HEK293 (cell line): ENCODE measurements around the gene LSM5.
A peak's percentile ranks its signal among the peaks of the same experiment; 100 is the strongest.

Source experiments
- HOXA7 ChIP-seq: sonication (generic); formaldehyde crosslinking; IDR thresholded peaks from 2 replicates; pipeline ENCODE4 v1.8.1; 2022; ENCODE audit warnings: missing genetic modification reagents, borderline replicate concordance
- HOXD13 ChIP-seq: sonication (generic); formaldehyde crosslinking; IDR thresholded peaks from 2 replicates; pipeline ENCODE4 v1.8.0; 2022; ENCODE audit warnings: missing genetic modification reagents, borderline replicate concordance
- KLF16 ChIP-seq: fragments of 450-650 bp; formaldehyde crosslinking; IDR thresholded peaks from 2 replicates; pipeline ENCODE4 v1.5.1; 2017; ENCODE audit warnings: missing biosample characterization, missing genetic modification characterization
- KLF9 ChIP-seq: fragments of 450-650 bp; formaldehyde crosslinking; IDR thresholded peaks from 2 replicates; pipeline ENCODE4 v1.5.1; 2016; ENCODE audit warnings: missing biosample characterization, missing genetic modification characterization, low read depth
- PRDM6 ChIP-seq: fragments of 450-650 bp; formaldehyde crosslinking; IDR thresholded peaks from 2 replicates; pipeline ENCODE4 v1.5.1; 2017; ENCODE audit warnings: missing biosample characterization, missing genetic modification characterization
- SETDB1 ChIP-seq: IDR thresholded peaks from one replicate; pipeline ENCODE4 v1.6.1; 2017; ENCODE audit warnings: mild to moderate bottlenecking, low read length, moderate library complexity, mixed read lengths; ENCODE audit not compliant: insufficient read length
- ZBTB1 ChIP-seq: fragments of 450-650 bp; formaldehyde crosslinking; IDR thresholded peaks from 2 replicates; pipeline ENCODE4 v1.5.1; 2016; ENCODE audit warnings: missing biosample characterization, missing genetic modification characterization
- ZBTB11 ChIP-seq: fragments of 450-650 bp; formaldehyde crosslinking; conservative IDR thresholded peaks from 2 replicates; pipeline ENCODE4 v1.5.1; 2016; ENCODE audit warnings: low read depth, missing biosample characterization, missing genetic modification characterization
- ZBTB20 ChIP-seq: fragments of 450-650 bp; formaldehyde crosslinking; IDR thresholded peaks from 2 replicates; pipeline ENCODE4 v1.5.1; 2016; ENCODE audit warnings: missing biosample characterization, missing genetic modification characterization
- ZBTB8A ChIP-seq: fragments of 450-650 bp; formaldehyde crosslinking; IDR thresholded peaks from 2 replicates; pipeline ENCODE4 v1.5.1; 2016; ENCODE audit warnings: missing biosample characterization, missing genetic modification characterization
- ZEB2 ChIP-seq: fragments of 450-650 bp; formaldehyde crosslinking; IDR thresholded peaks from 2 replicates; pipeline ENCODE4 v1.5.1; 2016; ENCODE audit warnings: missing biosample characterization, missing genetic modification characterization
- ZFHX2 ChIP-seq: fragments of 450-650 bp; formaldehyde crosslinking; conservative IDR thresholded peaks from 2 replicates; pipeline ENCODE4 v1.5.1; 2016; ENCODE audit warnings: missing biosample characterization, missing genetic modification characterization
- ZFP37 ChIP-seq: fragments of 450-650 bp; formaldehyde crosslinking; IDR thresholded peaks from 2 replicates; pipeline ENCODE4 v1.5.1; 2016; ENCODE audit warnings: missing biosample characterization, missing genetic modification characterization
- ZIC2 ChIP-seq: fragments of 450-650 bp; formaldehyde crosslinking; IDR thresholded peaks from 2 replicates; pipeline ENCODE4 v1.5.1; 2016; ENCODE audit warnings: missing biosample characterization, missing genetic modification characterization
- ZNF169 ChIP-seq: fragments of 450-650 bp; formaldehyde crosslinking; IDR thresholded peaks from 2 replicates; pipeline ENCODE4 v1.5.1; 2016; ENCODE audit warnings: missing biosample characterization, missing genetic modification characterization
- ZNF18 ChIP-seq: fragments of 450-650 bp; formaldehyde crosslinking; IDR thresholded peaks from 2 replicates; pipeline ENCODE4 v1.5.1; 2016; ENCODE audit warnings: missing biosample characterization, missing genetic modification characterization
- ZNF239 ChIP-seq: fragments of 450-650 bp; formaldehyde crosslinking; IDR thresholded peaks from 2 replicates; pipeline ENCODE4 v1.5.1; 2016; ENCODE audit warnings: missing biosample characterization, missing genetic modification characterization
- ZNF248 ChIP-seq: fragments of 450-650 bp; formaldehyde crosslinking; IDR thresholded peaks from 2 replicates; pipeline ENCODE4 v1.5.1; 2017; ENCODE audit warnings: missing biosample characterization, missing genetic modification characterization
- ZNF433 ChIP-seq: fragments of 450-650 bp; formaldehyde crosslinking; IDR thresholded peaks from 2 replicates; pipeline ENCODE4 v1.5.1; 2016; ENCODE audit warnings: missing biosample characterization, missing genetic modification characterization, low read depth
- ZNF449 ChIP-seq: fragments of 450-650 bp; formaldehyde crosslinking; IDR thresholded peaks from 2 replicates; pipeline ENCODE4 v1.5.1; 2017; ENCODE audit warnings: missing biosample characterization, mild to moderate bottlenecking, missing genetic modification characterization, moderate library complexity
- ZNF521 ChIP-seq: fragments of 450-650 bp; formaldehyde crosslinking; IDR thresholded peaks from 2 replicates; pipeline ENCODE4 v1.5.1; 2017; ENCODE audit warnings: missing biosample characterization, mild to moderate bottlenecking, missing genetic modification characterization
- ZNF704 ChIP-seq: fragments of 450-650 bp; formaldehyde crosslinking; IDR thresholded peaks from 2 replicates; pipeline ENCODE4 v1.5.1; 2016; ENCODE audit warnings: missing biosample characterization, missing genetic modification characterization
- ZNF76 ChIP-seq: fragments of 450-650 bp; formaldehyde crosslinking; IDR thresholded peaks from 2 replicates; pipeline ENCODE4; 2016; ENCODE audit warnings: low read depth, missing biosample characterization, missing genetic modification characterization, borderline replicate concordance
- ZNF792 ChIP-seq: fragments of 450-650 bp; formaldehyde crosslinking; IDR thresholded peaks from 2 replicates; pipeline ENCODE4 v1.5.1; 2016; ENCODE audit warnings: missing biosample characterization, missing genetic modification characterization
- ZXDB ChIP-seq: fragments of 450-650 bp; formaldehyde crosslinking; IDR thresholded peaks from 2 replicates; pipeline ENCODE4 v1.5.1; 2016; ENCODE audit warnings: missing biosample characterization, missing genetic modification characterization
- TF ChIP-seq, protein P1 (sequence below): fragments of 450-650 bp; formaldehyde crosslinking; IDR thresholded peaks from 2 replicates; pipeline ENCODE4 v1.5.1; 2016; ENCODE audit warnings: missing biosample characterization, missing genetic modification characterization
- TF ChIP-seq, protein P2 (sequence below): fragments of 450-650 bp; formaldehyde crosslinking; IDR thresholded peaks from 2 replicates; pipeline ENCODE4 v1.5.1; 2016; ENCODE audit warnings: missing biosample characterization, missing genetic modification characterization

LSM5 gene

DNA sequence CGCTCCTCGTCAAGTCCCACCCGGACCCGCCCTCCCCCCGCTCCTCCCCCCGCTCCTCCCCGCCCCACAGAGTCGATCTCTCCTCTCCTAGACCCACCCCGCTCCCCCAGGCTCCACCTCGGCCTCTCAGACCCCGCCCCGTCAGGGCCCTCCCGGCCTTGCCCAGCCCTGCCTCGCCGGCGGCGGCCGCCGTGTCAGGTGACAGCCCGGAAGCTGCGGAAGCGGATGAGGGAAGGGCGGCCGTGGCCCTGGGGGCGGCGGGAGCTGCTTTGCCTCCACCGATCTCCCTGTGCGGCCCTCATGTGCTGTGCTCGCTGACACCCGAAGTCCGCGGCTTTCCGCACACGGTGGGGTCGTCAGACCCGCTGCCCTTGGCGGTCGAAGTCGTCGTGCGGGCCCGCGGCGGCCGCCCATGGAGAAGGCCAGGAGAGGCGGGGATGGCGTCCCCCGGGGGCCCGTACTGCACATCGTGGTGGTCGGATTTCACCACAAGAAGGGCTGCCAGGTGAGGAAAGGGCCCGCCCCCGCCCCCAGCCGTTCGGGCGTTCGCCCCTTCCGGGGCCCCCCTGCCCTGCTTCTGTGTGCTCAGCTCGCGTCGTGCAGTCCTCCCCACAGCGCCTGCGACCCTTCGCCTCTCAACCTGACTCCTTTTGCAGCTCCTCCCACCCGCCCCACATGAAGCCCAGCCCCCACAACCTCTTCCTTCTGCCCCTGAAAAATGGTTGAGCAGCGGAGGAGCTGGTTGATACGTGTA, 5.3 kb upstream of the LSM5 start, which contains the start of gene AVL9 (continued):
- TF ChIP-seq PRDM6 (tag by site-specific recombination): no peak
- peak; percentile 49 for TF ChIP-seq ZXDB (tag by site-specific recombination)
- no peak for TF ChIP-seq ZNF521 (tag by site-specific recombination)
- peak; percentile 78; the same call in 1 of the 2 replicates for TF ChIP-seq ZBTB20 (tag by site-specific recombination)
- no peak for TF ChIP-seq ZNF792 (tag by site-specific recombination)
- no peak for TF ChIP-seq SETDB1
- peak; percentile 64 for TF ChIP-seq ZBTB8A (tag by site-specific recombination)
- peak; percentile 35; the same call in 1 of the 2 replicates for TF ChIP-seq KLF9 (tag by site-specific recombination)
- TF ChIP-seq ZBTB11 (tag by site-specific recombination): peak; percentile 66
- TF ChIP-seq ZNF76 (tag by site-specific recombination): peak; percentile 52; the same call in 1 of the 2 replicates
- TF ChIP-seq KLF16 (tag by site-specific recombination): peak; percentile 64
- 0 out of 2 replicates have a peak, but pooled peaks have one; percentile 10 for TF ChIP-seq ZNF449 (tag by site-specific recombination)
- no peak for TF ChIP-seq ZNF239
- 0 out of 2 replicates have a peak, but pooled peaks have one; percentile 29 for TF ChIP-seq ZFP37 (tag by site-specific recombination)
- peak; percentile 77 for TF ChIP-seq ZEB2
- TF ChIP-seq ZNF704: 0 out of 2 replicates have a peak, but pooled peaks have one; percentile 12
- TF ChIP-seq ZNF169 (tag by site-specific recombination): no peak
- TF ChIP-seq ZNF433 (tag by site-specific recombination): no peak
- peak; percentile 57 for TF ChIP-seq ZIC2 (tag by site-specific recombination)
- TF ChIP-seq ZFHX2 (tag by site-specific recombination): peak; percentile 50
- TF ChIP-seq HOXD13 (CRISPR knock-in tag): no peak
- no peak for TF ChIP-seq HOXA7 (CRISPR knock-in tag)
- TF ChIP-seq, protein P1, sequence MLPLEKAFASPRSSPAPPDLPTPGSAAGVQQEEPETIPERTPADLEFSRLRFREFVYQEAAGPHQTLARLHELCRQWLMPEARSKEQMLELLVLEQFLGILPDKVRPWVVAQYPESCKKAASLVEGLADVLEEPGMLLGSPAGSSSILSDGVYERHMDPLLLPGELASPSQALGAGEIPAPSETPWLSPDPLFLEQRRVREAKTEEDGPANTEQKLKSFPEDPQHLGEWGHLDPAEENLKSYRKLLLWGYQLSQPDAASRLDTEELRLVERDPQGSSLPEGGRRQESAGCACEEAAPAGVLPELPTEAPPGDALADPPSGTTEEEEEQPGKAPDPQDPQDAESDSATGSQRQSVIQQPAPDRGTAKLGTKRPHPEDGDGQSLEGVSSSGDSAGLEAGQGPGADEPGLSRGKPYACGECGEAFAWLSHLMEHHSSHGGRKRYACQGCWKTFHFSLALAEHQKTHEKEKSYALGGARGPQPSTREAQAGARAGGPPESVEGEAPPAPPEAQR (tag by site-specific recombination): no peak
- TF ChIP-seq ZNF248 (tag by site-specific recombination): no peak
- no peak for TF ChIP-seq ZBTB1 (tag by site-specific recombination)
- TF ChIP-seq, protein P2, sequence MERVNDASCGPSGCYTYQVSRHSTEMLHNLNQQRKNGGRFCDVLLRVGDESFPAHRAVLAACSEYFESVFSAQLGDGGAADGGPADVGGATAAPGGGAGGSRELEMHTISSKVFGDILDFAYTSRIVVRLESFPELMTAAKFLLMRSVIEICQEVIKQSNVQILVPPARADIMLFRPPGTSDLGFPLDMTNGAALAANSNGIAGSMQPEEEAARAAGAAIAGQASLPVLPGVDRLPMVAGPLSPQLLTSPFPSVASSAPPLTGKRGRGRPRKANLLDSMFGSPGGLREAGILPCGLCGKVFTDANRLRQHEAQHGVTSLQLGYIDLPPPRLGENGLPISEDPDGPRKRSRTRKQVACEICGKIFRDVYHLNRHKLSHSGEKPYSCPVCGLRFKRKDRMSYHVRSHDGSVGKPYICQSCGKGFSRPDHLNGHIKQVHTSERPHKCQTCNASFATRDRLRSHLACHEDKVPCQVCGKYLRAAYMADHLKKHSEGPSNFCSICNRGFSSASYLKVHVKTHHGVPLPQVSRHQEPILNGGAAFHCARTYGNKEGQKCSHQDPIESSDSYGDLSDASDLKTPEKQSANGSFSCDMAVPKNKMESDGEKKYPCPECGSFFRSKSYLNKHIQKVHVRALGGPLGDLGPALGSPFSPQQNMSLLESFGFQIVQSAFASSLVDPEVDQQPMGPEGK (tag by site-specific recombination): peak; percentile 86
- no peak for TF ChIP-seq ZNF18
